NB4 (cell line): Measurements from ENCODE around the gene SLC6A18.

ENCODE experiments used
- CTCF ChIP-seq: IDR thresholded peaks from one replicate; pipeline ENCODE4 v1.5.1; 2012; ENCODE audit warnings: low read depth, low read length
- POLR2A ChIP-seq: IDR thresholded peaks from 2 replicates; pipeline ENCODE4 v1.6.1; 2011; ENCODE audit warnings: mild to moderate bottlenecking; ENCODE audit not compliant: insufficient read length; ENCODE audit errors: extremely low read depth

- TF ChIP-seq CTCF (no peak), POLR2A (no peak)
Observed at GRCh38 chr5:1199340-1199648, 25.9 kb upstream of the SLC6A18 start.
